Pulmonary artery endothelial cell (primary cell): ENCODE measurements around the gene CMIP. TPM values are rescaled to one million over a fixed set of nuclear protein-coding genes. Genes with fewer than 3 reads are reported as not detected.
"Not testable (repeated sequence)": the region's sequence is repeated elsewhere in the genome, so short reads cannot be mapped to it uniquely, and the experiment has no call there.

Experiments used
- DNase-seq: peaks from one replicate; pipeline ENCODE4 v3.0.0-alpha.2; 2011; ENCODE audit warnings: low read depth, low spot score
- total RNA-seq: library from RNA; depleted of rRNA; stranded (reverse); fragments of >200 nt; gene quantifications from 2 replicates; pipeline ENCODE4 v1.2.3, GENCODE V29; 2014

Gene CMIP
- total RNA-seq, 1 donor from 2014 or later, result 30.1 TPM

DNA sequence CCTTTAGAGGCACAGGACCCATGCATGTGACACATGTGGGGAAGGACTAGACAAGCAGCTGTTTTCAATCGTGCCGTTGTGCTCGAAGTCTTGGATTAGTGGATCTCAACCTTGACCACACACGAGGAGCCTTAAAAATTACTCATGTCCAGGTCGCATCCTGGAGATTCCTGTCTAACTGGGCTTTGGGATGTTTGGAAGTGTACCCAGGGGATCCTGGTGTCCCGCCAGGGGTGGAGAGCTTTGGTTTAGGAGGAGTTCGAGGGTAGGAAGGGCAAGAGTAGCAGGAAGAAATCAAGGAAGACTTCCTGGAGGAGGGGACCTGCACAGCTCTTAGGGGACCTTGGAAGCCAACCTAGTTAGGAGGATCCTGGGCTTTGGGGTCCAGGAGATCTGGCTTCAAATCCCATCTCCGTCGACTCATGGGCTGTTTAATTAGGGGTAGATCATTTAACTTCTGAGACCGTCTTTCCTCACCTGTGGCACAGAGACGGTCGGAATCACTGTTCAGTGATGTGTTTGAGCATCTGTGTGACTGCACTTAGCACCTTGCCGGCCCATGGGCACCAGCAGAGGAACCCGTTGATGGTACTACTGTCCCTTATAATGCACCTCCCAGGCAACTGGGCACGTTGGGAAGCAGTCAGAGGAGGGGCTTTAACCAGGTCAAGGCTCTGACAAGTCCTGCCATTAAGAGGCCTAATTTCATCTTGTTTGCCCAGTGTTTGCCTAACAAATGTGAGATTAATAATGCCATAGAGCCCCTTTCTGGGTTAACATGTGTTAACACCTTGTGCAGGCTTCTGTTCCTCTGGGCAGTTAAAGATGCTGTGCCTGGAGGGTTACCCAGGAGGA is 232.5 kb downstream of the CMIP start:
- DNase-seq, result no peak

DNA sequence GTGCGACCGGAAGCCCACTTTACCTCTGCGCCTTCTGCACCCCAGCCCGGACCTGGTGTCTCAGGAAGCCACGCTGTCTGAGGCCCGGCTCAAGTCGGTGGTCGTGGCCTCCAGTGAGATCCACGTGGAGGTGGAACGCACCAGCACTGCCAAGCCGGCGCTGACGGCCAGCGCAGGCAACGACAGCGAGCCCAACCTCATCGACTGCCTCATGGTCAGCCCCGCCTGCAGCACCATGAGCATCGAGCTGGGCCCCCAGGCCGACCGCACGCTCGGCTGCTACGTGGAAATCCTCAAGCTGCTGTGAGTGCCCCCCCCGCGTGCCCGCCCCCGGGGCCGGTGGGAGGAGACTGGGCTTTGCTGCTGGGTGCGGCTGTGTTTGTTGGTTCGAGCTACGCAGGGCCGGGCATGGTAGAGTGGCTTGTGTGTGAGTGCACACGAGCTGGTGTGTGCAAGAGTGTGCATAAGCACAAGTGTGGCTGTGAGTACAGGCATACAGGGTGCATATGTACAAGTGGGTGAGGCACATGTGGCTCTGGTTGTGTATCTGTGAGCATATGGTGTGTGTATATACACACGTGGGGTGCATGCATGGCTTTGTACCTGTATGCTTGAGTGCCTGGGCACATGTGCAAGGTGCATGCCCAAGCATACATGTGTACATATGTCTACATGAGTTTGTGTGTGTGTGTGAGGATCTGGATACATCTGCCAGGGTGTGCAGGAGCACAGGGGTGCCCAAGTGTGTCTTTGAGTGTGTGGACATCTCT is 233.9 kb downstream of the CMIP start:
- no peak for DNase-seq

DNA sequence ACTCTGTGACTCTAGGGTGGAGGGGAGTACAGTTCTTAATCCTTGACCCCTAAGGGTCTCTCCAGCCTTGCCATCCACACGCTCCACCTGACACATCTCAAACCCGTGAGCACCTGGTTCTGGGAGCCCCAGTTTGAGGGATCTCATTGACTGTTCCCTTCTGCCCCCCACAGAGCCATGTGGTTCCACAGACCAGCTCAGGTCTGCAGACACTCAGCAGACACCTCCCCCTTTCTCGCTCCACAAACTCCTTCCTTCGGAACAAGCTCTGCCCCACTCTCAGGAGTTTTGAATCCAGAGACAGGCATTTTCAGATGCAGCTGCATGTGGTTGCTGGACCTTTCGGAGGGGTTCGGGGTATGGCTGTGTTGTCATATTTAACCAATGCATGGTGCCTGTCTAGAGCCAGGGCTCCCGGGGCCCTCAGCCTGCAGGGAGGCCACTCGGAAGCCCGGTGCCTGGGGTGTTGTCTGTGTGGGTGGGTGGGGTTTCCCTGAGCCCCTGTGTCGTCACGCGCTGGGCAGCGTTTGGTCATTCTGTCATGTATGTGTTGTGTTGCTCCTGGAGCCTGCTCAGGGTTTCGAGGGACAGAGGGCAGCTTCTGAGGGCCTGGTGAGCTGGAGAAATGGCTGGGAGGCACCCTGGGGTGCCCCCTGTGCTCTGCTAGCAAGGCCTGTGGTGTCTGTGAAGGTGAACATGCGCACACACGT is 235.3 kb downstream of the CMIP start:
- no peak for DNase-seq

DNA sequence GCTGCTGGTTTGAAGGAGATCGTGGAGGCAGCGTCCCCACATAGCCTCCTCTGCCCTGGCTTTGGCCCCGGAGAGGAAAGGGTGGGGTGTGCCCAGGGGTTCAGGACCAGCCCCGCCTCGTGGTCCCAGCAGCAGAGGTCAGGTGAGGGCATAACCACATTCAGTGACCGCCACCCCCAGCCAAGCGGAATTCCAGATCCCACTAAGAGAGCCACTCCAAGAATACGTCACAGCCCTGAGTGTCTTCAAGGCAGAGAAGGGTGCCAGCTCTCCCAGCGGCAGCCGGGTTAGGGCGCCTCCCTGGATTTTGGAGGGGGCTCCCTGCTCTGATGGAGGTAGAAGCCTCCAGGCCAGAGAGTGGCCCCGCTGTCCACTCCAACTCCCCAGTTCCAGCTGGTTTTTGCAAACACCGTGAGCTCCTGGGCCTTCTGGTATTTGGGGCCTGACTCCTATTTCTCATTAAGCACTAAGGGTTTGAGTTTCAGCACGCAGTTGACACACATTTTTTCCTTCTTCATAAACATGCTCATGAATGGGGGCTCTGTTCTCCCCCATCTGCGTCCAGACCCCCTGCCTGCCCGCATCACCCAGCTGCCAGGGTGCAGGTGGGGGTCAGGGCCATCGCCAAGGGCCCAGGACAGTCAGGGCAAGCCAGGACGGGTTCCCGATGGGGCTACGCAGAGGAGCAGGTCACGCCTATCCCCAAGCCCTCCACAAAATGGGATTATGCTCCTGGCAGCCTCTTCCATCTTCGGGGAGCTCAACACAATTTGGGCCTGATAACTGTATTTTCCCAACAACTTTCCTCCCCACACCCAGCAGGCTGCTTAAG is 236.1 kb downstream of the CMIP start:
- DNase-seq, result no peak

DNA sequence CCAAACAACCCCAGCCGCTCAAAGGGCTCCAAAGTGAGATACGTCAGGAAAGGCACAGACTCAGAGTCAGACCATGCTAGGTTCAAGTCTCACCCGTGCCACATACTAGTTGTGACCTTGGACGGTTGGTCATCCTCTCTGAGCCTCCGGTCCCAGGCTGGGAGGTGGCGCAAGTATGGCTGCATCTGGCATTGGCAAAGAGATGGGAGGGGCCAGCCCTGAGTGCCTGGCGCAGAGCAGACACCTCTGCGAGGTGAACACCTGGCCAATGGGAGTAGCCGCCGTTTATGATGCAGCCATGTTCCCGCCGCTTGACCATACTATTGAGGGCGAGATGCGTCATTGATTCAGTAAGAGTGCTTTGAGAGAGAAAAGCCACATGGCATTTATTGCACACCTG is 236.7 kb downstream of the CMIP start:
- DNase-seq, result no peak

DNA sequence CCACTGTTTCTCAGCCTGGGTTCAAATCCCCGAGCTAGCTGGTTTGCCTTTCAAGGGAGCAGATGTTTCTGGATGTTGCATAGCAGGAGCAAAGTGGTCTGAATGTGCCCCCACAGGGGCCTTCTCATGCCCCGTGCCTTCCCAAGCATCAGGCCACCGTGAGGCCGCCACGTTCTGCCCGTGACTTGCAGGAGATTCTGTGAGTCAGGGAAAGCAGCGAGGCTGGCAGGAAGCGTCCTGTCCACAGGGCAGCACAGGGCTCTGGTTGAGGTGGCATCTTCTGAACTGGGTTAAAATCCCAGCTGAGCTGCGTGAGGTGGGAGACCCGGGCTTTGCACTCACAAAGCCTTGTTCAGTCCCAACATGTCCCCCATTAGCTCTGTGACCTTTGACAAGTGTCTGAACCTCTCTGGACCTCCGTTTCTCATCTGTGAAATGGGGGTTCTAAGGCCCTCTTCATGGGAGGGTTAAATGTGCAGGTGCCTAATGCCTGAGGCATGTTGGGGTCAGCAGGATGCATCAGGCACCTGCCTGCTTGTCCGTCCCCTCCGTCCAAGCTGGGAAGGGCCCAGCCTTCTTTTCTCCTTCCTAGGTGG is 239.7 kb downstream of the CMIP start:
- no peak for DNase-seq

DNA sequence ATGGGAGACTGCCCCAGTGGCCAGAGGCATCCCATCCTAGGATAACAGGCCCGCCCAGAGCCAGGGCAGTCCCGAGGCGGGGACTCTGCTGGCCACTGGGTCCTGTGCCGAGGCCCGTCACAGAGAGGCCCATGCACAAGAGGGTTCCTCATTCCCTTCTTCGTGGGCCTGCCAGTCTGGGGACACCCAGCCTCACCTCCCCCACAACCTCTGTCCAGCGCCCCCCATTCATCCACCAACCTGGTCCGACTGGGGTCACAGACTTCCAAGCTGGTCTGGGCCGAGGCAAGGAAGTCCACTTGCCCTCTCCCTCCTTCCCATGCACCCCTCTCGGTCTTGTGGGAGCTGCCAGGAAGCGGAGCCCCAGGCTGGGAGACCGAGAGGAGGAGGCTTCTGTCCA is 240.3 kb downstream of the CMIP start:
- no peak for DNase-seq

DNA sequence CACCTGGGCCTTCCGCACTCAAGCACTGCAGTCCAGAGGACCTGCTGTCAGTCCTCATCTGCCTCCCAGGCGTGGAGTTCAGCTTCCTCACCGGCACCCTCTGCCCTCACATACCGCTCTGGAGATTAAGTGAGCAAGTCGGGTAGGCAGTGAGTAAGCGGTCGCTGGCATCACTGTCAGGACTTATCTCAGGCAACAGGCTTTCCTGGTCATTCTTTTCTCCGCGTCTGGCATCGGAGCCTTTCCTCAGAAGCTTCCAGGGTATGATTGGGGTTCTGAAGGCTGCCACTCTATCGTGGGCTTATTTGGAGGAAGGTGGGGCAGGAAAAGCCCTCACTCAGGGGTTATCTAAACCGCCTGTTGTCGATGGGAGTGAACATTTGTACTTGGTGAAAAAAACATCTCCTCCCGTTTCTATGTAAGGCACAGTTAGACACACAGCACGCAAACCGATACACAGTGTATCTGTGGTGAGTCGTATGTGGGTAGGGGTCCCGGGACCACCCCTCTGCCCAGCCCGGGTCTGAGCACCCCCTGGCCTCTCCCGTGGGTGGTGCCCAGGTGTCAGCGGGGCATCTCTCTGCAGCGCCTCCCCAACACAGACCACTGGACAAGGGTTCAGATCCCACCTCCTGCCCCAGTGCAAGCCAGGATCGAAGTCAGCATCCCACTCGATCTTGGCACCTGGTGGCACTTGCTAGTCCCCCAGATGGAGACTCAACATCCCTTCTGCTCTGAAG is 242.0 kb downstream of the CMIP start:
- DNase-seq, result peak; percentile 99

DNA sequence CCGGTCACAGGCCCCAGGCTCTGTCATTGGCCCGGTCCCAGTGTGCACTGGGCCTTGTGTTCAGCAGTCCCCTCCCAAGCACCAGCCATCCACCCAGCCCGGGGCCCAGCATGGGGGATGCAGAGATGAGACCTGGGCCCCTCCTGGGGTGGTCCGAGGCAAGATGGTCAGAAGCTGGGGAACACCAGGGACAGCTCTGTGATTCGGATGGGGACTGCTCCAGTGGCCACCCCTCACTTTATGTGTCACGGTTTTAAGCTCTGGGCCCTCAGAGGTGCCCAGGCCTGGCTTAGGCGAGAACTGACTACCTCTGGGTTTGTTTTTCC is 242.5 kb downstream of the CMIP start:
- no peak for DNase-seq

DNA sequence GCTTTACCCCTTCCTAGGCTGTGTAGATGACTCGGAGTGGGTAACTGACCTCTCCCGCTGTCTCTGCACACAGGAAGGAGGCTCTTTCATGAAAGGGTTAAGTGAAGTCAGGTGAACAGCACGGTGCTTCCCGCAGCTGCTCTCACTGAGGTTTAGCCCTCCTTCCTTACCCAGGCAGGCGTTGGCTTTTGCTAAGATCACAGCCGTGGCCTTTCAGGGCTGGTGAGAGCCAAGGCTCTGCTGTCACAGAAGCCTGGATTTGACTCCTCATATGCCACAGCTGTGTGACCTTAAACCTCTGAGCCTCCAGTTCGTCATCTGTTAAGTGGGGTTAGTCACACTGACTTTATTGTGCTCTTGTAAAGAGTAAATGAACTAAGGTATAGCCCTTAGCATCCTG is 243.6 kb downstream of the CMIP start:
- no peak for DNase-seq

DNA sequence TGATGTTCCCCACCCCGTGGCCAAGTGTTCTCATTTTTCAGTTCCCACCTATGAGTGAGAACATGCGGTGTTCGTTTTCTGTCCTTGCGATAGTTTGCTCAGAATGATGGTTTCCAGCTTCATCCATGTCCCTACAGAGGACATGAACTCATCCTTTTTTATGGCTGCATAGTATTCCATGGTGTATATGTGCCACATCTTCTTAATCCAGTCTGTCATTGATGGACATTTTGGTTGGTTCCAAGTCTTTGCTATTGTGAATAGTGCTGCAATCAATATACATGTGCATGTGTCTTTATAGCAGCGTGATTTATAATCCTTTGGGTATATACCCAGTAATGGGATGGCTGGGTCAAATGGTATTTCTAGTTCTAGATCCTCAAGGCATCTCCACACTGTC is 244.2 kb downstream of the CMIP start:
- not testable (repeated sequence) for DNase-seq

DNA sequence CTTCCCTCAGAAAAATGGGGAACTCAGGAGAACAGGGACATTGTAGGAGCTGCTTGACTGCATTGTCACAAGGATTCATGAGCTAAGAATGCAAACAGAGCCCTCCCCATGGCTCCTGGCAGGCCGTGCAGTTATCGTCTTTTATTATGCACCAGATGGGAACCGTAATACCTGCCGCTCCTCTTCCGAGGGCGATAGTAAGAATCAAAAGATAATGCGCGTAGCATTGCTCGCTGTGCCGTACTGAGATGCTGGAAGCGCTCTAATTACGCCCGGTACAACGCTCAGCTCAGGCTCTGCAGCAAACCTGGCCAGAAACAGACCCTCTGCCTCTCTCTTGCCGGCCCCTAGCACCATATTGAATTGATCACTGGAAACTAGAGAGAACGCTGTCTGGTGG is 247.4 kb downstream of the CMIP start:
- DNase-seq, result no peak

DNA sequence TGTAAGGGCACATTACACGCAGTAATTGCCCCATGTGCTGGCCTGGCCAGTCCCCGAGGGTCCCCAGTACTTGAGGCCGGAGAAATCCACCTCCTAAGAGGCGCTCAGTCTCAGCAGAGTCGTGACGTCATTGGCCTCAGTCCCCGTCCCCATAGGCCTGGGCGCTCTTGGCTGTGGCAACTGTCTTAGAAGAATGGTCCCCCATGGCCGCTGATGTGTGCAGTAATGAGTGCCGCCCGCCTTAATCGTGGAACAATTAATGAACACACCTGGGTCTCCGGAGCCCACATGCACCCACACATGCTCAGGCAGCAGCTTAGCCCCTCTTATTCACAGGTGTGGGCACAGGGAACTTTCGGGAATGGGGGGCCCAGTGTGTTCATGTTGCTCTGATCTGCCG is 248.0 kb downstream of the CMIP start:
- DNase-seq, result no peak

DNA sequence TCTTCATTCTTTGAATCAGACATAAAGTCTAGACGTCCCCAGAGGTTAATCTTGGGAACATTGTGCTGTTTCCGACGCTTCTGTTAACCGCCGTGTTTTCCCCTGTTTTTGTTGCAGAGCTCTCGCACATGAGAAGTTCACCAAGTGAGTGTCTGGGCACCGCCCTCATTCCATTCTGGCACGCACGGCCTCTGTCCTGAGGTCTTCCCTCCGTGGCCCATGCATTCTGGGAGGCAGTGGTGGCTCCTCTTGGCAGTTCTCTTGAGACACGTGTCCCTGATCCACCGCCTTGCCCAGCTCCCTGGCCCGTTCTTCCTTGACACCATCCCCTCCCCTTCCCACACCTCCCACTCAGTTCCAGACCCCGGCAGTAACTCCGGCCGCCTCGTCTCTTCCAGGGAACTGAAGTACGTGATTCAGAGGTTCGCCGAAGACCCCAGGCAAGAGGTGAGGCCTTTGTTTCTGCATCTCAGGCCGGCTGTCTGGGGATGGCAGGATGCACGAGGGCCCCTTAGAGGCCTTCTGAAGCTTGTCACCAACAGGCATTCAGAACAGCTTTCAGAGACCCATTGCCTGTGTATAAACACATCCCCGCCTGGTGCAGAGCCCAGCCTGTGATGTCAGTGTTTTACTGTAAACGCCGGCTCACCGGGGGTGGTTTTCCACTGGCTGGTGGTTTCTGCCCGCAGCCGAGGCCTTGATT is 248.6 kb downstream of the CMIP start:
- peak; percentile 90 for DNase-seq

DNA sequence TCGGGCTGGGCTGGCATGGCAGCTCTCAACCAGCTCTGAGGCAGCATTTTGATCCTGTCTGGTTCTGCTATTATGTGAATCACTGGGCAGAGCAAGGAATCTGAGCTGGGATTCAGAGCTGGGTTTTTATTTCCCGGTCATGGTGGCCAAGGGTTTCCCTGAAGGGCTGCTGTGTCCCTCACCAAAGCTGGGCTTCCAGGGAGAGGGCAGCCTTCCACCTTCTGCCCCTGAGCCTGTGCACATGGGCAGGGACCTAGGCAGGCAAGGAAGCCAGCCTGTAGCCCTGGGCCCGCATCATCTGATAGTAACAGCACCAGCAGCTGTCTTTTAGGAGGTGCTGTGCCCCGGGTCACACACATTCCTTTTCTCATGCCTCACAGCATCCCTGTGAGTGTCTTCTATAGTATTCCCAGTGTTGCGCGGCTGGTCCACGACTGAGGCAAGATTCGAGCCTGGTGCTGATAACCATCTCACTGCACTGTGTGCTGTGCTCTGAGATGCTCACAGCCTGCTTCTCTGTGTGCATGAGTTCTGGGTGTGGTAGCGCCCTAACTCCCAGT is 249.2 kb downstream of the CMIP start:
- no peak for DNase-seq

DNA sequence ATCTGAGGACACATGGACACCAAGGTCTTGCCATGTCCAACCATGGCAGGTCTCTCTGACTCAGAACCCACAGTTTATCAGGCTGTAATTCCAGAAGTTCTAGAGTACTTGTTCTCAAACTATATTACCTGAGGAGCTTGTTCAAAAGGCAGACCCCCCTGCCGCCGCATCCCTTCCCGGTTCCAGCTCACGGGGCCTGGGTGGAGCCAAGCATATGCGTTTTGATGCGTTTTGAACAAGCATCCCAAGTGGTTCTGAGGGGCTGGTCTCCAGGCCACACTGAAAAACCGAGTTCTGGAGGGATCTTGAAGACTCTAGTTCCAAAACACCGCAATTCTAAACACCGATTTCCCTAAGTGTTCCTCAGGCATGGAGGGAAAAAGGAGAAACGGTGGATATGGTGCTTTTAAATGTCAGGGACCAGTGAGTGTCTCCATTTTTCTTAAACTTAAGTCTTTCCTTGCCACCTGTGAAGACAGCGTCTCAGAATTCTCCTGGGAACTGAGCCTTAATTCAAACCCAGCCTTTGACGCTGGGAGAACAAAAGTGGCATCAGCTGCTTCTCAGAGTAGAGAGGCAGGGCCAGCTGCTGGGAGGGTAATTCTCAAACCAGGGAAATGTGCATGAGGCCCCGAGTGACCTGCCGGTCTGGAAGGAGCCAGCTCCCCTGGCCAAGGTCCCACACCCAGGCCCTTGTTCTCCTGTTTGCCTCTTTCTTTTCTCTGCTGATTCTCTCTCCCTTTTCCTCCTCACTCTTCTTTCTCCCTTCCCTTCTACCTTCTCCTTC is 250.1 kb downstream of the CMIP start:
- peak; percentile 87 for DNase-seq

DNA sequence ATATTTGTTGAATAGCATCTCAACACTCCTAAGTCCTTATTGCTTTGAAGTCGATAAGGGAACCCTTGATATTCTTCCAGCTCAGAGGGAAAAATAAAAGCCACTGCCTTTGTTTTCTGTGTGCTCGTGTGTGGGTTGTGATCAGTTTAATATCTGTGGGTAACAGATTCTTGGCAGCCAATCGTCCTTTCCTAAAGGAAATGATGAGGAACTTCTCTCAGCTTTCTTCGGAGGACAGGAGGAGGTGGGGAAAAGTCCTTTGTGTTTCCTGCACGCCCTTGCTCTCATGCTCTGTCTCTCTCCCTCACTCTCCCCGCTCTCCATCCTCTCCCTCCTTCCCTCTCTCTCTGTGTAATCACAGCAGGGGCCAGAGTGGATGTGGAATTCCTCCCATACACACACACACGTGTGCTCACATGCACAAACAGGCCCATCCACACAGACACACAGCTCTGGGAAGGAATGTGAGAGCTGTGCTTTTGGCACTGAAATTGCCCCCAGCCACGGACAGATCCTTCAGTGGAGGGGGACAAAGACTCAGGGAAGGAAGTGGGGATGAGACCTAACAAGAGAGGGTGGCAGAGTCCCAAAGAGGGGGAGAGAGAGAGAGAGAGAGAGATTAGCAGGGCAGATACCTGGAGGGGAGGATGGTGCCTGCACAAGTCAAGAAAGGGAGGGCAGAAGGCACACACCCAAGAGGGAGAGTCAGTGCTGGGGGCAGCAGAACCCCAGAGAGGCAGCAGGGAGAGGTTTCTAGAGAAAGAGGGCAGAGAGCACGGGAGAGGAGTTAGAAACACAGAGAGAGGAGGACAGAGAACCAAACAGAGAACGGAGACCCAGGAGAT is 250.9 kb downstream of the CMIP start:
- DNase-seq, result peak; percentile 94
